Progenitor cell of endocrine pancreas (in vitro differentiated cells): ENCODE data around the gene PRM1. TPM values are rescaled to one million over a fixed set of nuclear protein-coding genes. Genes with fewer than 3 reads are reported as not detected.

Experiments
- DNase-seq: peaks from one replicate; pipeline ENCODE4 v3.0.0; 2021; ENCODE audit warnings: low spot score; ENCODE audit not compliant: unreplicated experiment
- H3K27ac Mint-ChIP-seq: 2 replicates; pipeline ENCODE4 v1.8.0; 2021; ENCODE audit warnings: mild to moderate bottlenecking, moderate library complexity, mixed read lengths
- H3K27me3 Mint-ChIP-seq: 2 replicates; pipeline ENCODE4 v1.8.0; 2021; ENCODE audit warnings: mixed read lengths
- H3K36me3 Mint-ChIP-seq: 2 replicates; pipeline ENCODE4 v1.8.0; 2022; ENCODE audit warnings: mixed read lengths; ENCODE audit not compliant: insufficient read depth
- H3K4me1 Mint-ChIP-seq: 2 replicates; pipeline ENCODE4 v1.8.0; 2021; ENCODE audit warnings: low read depth, mixed read lengths
- H3K4me3 Mint-ChIP-seq: 2 replicates; pipeline ENCODE4 v1.8.0; 2021; ENCODE audit warnings: low read depth, mild to moderate bottlenecking, moderate library complexity, mixed read lengths
- H3K9me3 Mint-ChIP-seq: 2 replicates; pipeline ENCODE4 v1.8.0; 2021; ENCODE audit warnings: low read depth, mixed read lengths
- CTCF ChIP-seq: fragments of 200-600 bp; sonication (generic); IDR thresholded peaks from one replicate; pipeline ENCODE4 v1.5.0; 2021; ENCODE audit warnings: antibody characterized with exemption, mild to moderate bottlenecking; ENCODE audit not compliant: unreplicated experiment
- total RNA-seq: library from RNA; stranded (reverse); gene quantifications from 2 replicates; pipeline ENCODE4 v1.2.1, GENCODE V29; 2021

Gene PRM1
- total RNA-seq, 1 donor from 2014 or later: not detected

DNA sequence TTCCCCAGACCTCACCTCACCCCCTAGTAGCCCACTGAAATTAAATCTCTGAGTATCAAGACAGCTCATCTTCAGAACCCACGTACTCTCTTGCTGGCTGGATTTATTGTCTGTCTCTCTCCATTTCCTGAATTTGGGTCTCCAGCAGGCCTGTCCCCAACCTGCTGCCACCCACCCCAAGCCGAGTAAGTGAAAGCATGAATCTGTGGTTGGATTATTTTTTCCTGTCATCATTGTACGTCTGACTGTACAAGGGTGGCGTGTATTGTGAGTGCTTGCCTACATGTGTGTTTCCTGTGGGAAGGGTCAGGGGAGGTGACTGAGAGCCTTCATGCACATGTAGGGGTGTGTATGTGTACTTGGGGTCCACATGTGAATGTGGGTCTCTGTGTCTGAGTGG is 17.4 kb downstream of the PRM1 start:
- Mint-ChIP-seq H3K27me3 (peaks cover 3% of the 10 kb centered on the region), H3K4me3 (no peak overlapping the region), H3K4me1 (peaks cover 13% of the 10 kb centered on the region), H3K9me3 (no peaks in the 10 kb centered on the region), H3K27ac (no peak overlapping the region), H3K36me3 (no peaks in the 10 kb centered on the region)
- no peak for TF ChIP-seq CTCF
- DNase-seq: no peak

DNA sequence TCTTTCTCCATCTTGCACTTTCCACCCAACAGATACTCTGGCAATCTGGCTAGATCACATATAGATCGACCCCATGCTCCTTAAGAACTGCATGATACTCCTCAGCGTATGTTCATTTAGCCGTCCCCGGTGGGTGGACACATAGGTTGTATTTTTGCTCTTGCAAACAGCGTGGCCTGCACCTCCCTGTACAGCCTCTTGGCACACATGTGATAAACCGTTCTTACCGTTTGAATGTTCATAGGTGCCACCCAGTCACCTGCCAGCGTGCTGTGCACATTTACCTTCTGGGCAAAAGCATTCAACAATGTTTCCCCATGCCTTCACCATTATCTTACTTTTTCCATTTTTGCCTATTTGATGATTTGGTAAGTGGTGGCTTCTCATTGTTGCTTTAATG is 18.2 kb downstream of the PRM1 start:
- no peak for DNase-seq
- no peak for TF ChIP-seq CTCF
- H3K4me1 Mint-ChIP-seq: peaks cover 13% of the 10 kb centered on the region
- H3K9me3 Mint-ChIP-seq: no peaks in the 10 kb centered on the region
- H3K36me3 Mint-ChIP-seq: no peaks in the 10 kb centered on the region
- peaks cover 3% of the 10 kb centered on the region for H3K27me3 Mint-ChIP-seq
- no peak overlapping the region for H3K4me3 Mint-ChIP-seq
- no peak overlapping the region for H3K27ac Mint-ChIP-seq

- Mint-ChIP-seq H3K27ac (peak overlapping the region; percentile 88), H3K4me1 (peaks cover 20% of the 10 kb centered on the region), H3K9me3 (no peaks in the 10 kb centered on the region), H3K4me3 (no peak overlapping the region), H3K27me3 (peaks cover 3% of the 10 kb centered on the region), H3K36me3 (no peaks in the 10 kb centered on the region)
- no peak for TF ChIP-seq CTCF
- DNase-seq: no peak
These were observed 20.5 kb downstream of the PRM1 start for GRCh38 chr16:11260596-11260966.

- no peak for DNase-seq
- no peak for TF ChIP-seq CTCF
- Mint-ChIP-seq H3K36me3 (no peaks in the 10 kb centered on the region), H3K4me3 (no peak overlapping the region), H3K27ac (peak overlapping the region; percentile 88), H3K27me3 (peaks cover 3% of the 10 kb centered on the region), H3K4me1 (peaks cover 20% of the 10 kb centered on the region), H3K9me3 (no peaks in the 10 kb centered on the region)
These were observed 21.2 kb downstream of the PRM1 start for GRCh38 chr16:11259655-11260595.

DNA sequence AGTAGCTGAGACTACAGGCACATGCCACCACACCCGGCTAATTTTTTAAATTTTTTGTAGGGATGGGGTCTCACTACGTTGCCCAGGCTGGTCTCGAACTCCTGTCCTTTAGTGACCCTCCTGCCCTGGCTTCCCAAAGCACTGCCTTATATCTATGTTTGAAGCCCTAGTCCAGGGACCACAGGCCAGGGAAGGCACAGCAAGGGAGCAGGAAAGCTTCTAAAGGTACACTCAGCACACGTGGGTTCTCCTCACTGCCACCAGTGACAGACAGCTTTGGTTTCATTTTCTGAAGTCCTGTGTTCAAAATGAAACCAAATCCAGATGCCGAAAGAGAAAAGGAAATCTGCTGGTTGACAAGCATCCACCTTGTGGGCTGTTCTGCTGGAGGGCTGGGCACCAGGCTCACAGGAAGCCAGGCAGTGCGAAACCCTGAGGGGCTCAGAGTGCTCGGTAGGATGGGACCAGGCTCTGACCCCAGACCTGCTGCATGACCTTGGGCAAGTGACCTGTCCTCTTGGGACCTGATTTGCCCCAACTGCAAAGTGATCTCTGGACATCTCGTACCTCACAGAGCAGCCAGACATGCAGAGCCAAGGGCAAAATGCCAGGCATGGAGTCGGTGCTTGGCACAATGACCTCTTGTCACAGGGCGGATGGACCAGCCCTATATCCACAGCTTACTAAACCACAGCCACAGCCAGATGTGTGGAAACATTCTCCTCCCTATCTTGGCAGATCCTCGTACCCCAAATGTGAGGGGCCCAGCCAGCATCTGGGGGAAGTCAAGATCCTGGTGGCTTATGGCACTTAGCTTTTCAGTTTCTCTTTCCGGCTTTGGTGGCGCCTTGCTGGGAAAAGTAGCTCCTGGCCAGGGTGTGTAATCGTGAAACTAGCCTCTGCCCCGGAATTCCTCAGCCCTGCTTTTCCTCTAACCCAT is 22.3 kb downstream of the PRM1 start:
- Mint-ChIP-seq H3K4me1 (peaks cover 20% of the 10 kb centered on the region), H3K27me3 (peaks cover 3% of the 10 kb centered on the region), H3K36me3 (no peaks in the 10 kb centered on the region), H3K27ac (no peak overlapping the region), H3K9me3 (no peaks in the 10 kb centered on the region), H3K4me3 (no peak overlapping the region)
- DNase-seq: no peak
- TF ChIP-seq CTCF: no peak
